HG03108 (cell line): ENCODE results near the gene PC.
"Not testable (repeated sequence)": the region's sequence is repeated elsewhere in the genome, so short reads cannot be mapped to it uniquely, and the experiment has no call there.

Experiments used
- ATAC-seq: cut with Tn5 transposase; IDR thresholded peaks from one replicate; pipeline ENCODE4 v1.9.1; 2021; ENCODE audit warnings: moderate library complexity; ENCODE audit not compliant: unreplicated experiment

The PC gene

GRCh38 chr11:66845143-66845875 lies 112.9 kb downstream of the PC start:
- no peak for ATAC-seq

- ATAC-seq = no peak
These were observed 113.6 kb downstream of the PC start for GRCh38 chr11:66844496-66845142.

GRCh38 chr11:66843776-66844495 lies 114.2 kb downstream of the PC start:
- ATAC-seq = no peak

- ATAC-seq = peak; percentile 77
These were observed 115.0 kb downstream of the PC start, which contains the start of gene RCE1 for GRCh38 chr11:66842896-66843775. RCE1 (plus strand) TSS chr11:66843441; CDS start chr11:66843456, 15 bp downstream.

GRCh38 chr11:66842501-66842895 lies 115.7 kb downstream of the PC start:
- no peak for ATAC-seq

- ATAC-seq = no peak
These were observed 116.3 kb downstream of the PC start for GRCh38 chr11:66841861-66842260.

- no peak for ATAC-seq
These were observed 117.7 kb downstream of the PC start for GRCh38 chr11:66840317-66841091.

- ATAC-seq = no peak
These were observed 122.3 kb downstream of the PC start for GRCh38 chr11:66835768-66836405.

GRCh38 chr11:66834943-66835342 lies 123.2 kb downstream of the PC start:
- no peak for ATAC-seq

- ATAC-seq = no peak
These were observed 123.7 kb downstream of the PC start for GRCh38 chr11:66834539-66834845.

GRCh38 chr11:66824573-66824972 lies 133.6 kb downstream of the PC start:
- ATAC-seq = not testable (repeated sequence)

GRCh38 chr11:66823700-66824099 lies 134.5 kb downstream of the PC start:
- no peak for ATAC-seq

- ATAC-seq = no peak
These were observed 137.3 kb downstream of the PC start for GRCh38 chr11:66820901-66821300.

GRCh38 chr11:66820381-66820780 lies 137.8 kb downstream of the PC start:
- no peak for ATAC-seq

- no peak for ATAC-seq
These were observed 139.8 kb downstream of the PC start for GRCh38 chr11:66818231-66818955.

- ATAC-seq = no peak
These were observed 142.5 kb downstream of the PC start for GRCh38 chr11:66815646-66816045.

GRCh38 chr11:66814678-66815077 lies 143.5 kb downstream of the PC start:
- no peak for ATAC-seq

GRCh38 chr11:66810576-66811185 lies 147.5 kb downstream of the PC start:
- ATAC-seq = no peak

GRCh38 chr11:66809592-66809991 lies 148.6 kb downstream of the PC start:
- ATAC-seq = no peak
